ENCODE measurements around the gene ZC3H18. TPM values are rescaled to one million over a fixed set of nuclear protein-coding genes. Genes with fewer than 3 reads are reported as not detected.

ZC3H18 gene
- total RNA-seq, 1 experiment from 2014 or later, result 76.4 TPM

- CTCF ChIA-PET, result no interaction called here
- intact Hi-C loops (cut with micrococcal nuclease; ENCODE audit: unreplicated experiment), result no loop called here
Measured at GRCh38 chr16:88617268-88618031, 47.2 kb downstream of the ZC3H18 start.

GRCh38 chr16:88618182-88618955, 48.2 kb downstream of the ZC3H18 start:
- H3K27me3 ChIP-seq (ENCODE audit: insufficient read depth, low read depth), result no peaks in the 10 kb centered on the region
- H3K79me2 ChIP-seq (ENCODE audit: low read depth), result no peaks in the 10 kb centered on the region
- H3K4me1 ChIP-seq (replicated peaks; ENCODE audit: insufficient read depth), result no peaks in the 10 kb centered on the region
- no peak overlapping the region for H3K4me3 ChIP-seq
- ChIA-PET CTCF (no interaction called here), POLR2A (ENCODE audit: unreplicated experiment) (no interaction called here)
- no TSS peak for BruUV-seq (replicated peaks)
- intact Hi-C loops (cut with micrococcal nuclease; ENCODE audit: unreplicated experiment), result no loop called here
- TF ChIP-seq EZH2 (IDR thresholded peaks at IDR 0.05; ENCODE audit: low read depth) (no peak), CTCF (conservative IDR thresholded peaks at IDR 0.05) (no peak)
- no peak overlapping the region for H2AFZ ChIP-seq
- no peaks in the 10 kb centered on the region for H3F3A ChIP-seq (ENCODE audit: insufficient read depth, low read depth)
- H3K36me3 ChIP-seq (ENCODE audit: low read depth), result no peaks in the 10 kb centered on the region
- no peaks in the 10 kb centered on the region for H3K9me2 ChIP-seq (ENCODE audit: insufficient read depth)
- no peak overlapping the region for H3K4me2 ChIP-seq
- H3K9me3 ChIP-seq (ENCODE audit: insufficient read depth, low read depth), result no peaks in the 10 kb centered on the region
- no peak overlapping the region for H3K27ac ChIP-seq
- peaks cover 11% of the 10 kb centered on the region for H4K20me1 ChIP-seq (ENCODE audit: insufficient read depth)
- peak in 1 of 2 experiments; percentile 20 for DNase-seq

More at GRCh38 chr16:88617268-88618031, 47.2 kb downstream of the ZC3H18 start:
- Histone ChIP-seq H3K9me3 (ENCODE audit: insufficient read depth, low read depth) (no peaks in the 10 kb centered on the region), H3K27me3 (ENCODE audit: insufficient read depth, low read depth) (no peaks in the 10 kb centered on the region), H3K4me1 (replicated peaks; ENCODE audit: insufficient read depth) (no peaks in the 10 kb centered on the region), H3K36me3 (ENCODE audit: low read depth) (no peaks in the 10 kb centered on the region), H3K4me2 (no peak overlapping the region), H3K4me3 (no peak overlapping the region), H2AFZ (no peak overlapping the region), H4K20me1 (ENCODE audit: insufficient read depth) (peaks cover 16% of the 10 kb centered on the region), H3K27ac (no peak overlapping the region), H3K9me2 (ENCODE audit: insufficient read depth) (no peaks in the 10 kb centered on the region), H3K79me2 (ENCODE audit: low read depth) (no peaks in the 10 kb centered on the region), H3F3A (ENCODE audit: insufficient read depth, low read depth) (no peaks in the 10 kb centered on the region)
- no peak for TF ChIP-seq EZH2 (IDR thresholded peaks at IDR 0.05; ENCODE audit: low read depth)
- no peak for TF ChIP-seq CTCF (conservative IDR thresholded peaks at IDR 0.05)
- no TSS peak for BruUV-seq (replicated peaks)
- POLR2A ChIA-PET (ENCODE audit: unreplicated experiment), result interaction anchor here (0.6 kb wide), 1 partner anchor 53 kb away, joined by 3 read pairs; no protein-coding TSS in a partner anchor
- peak in 1 of 2 experiments; percentile 33 for DNase-seq

GRCh38 chr16:88618956-88619667, 48.9 kb downstream of the ZC3H18 start:
- BruUV-seq (replicated peaks), result no TSS peak
- Histone ChIP-seq H3K27me3 (ENCODE audit: insufficient read depth, low read depth) (no peaks in the 10 kb centered on the region), H3K79me2 (ENCODE audit: low read depth) (no peaks in the 10 kb centered on the region), H3F3A (ENCODE audit: insufficient read depth, low read depth) (no peaks in the 10 kb centered on the region), H3K4me1 (replicated peaks; ENCODE audit: insufficient read depth) (no peaks in the 10 kb centered on the region), H3K9me3 (ENCODE audit: insufficient read depth, low read depth) (no peaks in the 10 kb centered on the region), H2AFZ (no peak overlapping the region), H3K4me3 (no peak overlapping the region), H3K27ac (no peak overlapping the region), H3K4me2 (no peak overlapping the region), H3K9me2 (ENCODE audit: insufficient read depth) (no peaks in the 10 kb centered on the region), H4K20me1 (ENCODE audit: insufficient read depth) (peaks cover 7% of the 10 kb centered on the region), H3K36me3 (ENCODE audit: low read depth) (no peaks in the 10 kb centered on the region)
- ChIA-PET CTCF (no interaction called here), POLR2A (ENCODE audit: unreplicated experiment) (no interaction called here)
- intact Hi-C loops (cut with micrococcal nuclease; ENCODE audit: unreplicated experiment), result no loop called here
- peak in 1 of 2 experiments; percentile 19 for DNase-seq
- TF ChIP-seq CTCF (conservative IDR thresholded peaks at IDR 0.05), result no peak
